Stimulated activated CD8-positive, alpha-beta memory T cell treated with anti-CD3 and anti-CD28 coated beads, Interleukin-7, amount 100 ng/mL, for 24 hours (primary cell): ENCODE data around the gene CALB2.

ENCODE experiments used
- DNase-seq: peaks from one replicate; pipeline ENCODE4 v3.0.0-alpha.2; 2020; ENCODE audit warnings: low read depth

The CALB2 gene

DNA sequence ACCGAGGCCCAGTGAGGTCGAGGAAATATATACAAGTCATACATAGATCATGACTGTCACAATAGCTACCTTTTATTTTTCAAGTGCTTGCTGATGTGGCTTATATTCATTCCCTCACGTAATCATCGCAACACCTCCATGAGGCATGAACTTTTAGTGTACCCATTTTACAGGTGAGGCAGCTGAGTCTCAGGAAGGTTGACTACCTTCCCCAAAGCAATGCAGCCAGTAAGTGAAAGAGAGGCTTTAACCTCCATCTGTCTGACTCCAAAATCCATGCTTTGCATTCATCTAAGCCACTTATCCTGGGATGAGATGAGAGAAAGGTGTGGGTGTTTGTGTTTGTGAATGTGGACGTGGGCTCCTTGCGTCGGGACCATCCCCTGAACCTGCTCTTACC, 30.8 kb downstream of the CALB2 start:
- no peak for DNase-seq

DNA sequence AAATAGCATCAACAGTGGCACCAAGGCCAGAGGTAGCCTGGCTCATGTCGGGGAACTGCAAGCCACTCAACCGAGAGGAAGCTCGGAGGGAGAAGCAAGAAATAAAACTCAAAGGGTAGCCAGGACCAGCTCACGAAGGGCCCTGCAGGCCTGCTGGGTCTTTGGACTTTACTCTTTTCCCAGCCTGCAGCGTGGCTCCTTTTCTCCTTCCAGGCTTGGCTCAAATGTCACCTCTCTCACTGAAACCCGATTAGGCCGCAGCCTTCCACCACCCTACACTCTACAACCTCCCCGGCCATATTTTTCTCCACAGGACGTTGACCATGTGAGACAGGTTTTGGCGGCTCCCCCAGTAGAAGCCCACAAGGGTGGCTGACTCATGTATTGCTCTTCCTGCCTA, 38.1 kb downstream of the CALB2 start:
- DNase-seq: no peak

DNA sequence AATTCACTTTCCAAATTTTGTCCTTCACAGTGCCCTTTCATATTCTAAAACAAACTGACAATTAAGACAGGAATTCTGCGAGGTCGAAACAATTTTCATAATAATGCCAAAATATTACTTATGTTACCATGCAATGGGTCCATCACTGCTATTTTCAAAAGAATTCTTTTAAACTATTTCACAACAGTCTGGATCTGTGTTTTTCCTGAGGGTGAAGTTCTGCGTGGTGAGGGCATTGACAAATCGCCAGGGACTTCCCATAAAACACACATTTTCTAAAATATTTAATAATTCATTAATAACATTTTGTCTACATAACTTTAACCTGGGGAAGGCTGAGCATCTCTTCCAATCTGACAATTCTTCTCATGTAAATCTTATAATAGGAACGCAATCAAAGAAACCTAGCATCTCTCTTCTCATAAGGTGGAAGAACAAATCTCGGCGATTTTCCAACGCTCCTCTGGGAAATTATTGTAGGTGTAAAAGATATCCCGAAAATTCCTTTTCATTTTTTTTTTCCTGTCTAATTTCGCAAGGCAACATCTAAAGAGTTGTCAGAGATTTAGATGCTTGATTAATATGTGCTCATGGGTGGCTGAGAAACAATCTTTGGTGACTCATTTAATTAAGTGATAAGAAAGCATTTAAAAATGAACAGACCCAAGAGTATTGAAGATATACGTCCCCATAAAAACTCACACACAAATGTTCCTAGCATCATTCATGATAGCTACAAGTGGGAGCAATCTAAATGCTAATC, 41.5 kb downstream of the CALB2 start:
- DNase-seq: no peak

DNA sequence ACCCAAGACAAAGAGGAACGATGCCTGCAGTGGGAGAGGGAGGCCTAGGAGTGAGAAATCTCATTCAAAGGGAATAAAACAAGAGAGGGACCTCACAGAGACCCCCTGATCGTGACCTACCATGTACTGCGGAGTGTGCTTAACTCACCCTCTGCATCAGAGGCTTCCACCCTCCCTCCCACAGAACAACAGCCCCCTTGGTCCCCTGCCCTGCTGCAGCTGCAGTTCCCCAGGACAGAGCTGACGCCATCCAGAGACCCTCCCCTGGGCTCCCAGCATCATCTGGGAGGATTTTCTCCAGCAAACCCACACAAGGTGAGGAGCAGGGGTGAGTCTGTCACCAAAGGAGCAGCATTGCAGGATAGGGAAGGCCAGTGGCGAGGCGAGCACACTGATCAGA, 43.5 kb downstream of the CALB2 start:
- no peak for DNase-seq

DNA sequence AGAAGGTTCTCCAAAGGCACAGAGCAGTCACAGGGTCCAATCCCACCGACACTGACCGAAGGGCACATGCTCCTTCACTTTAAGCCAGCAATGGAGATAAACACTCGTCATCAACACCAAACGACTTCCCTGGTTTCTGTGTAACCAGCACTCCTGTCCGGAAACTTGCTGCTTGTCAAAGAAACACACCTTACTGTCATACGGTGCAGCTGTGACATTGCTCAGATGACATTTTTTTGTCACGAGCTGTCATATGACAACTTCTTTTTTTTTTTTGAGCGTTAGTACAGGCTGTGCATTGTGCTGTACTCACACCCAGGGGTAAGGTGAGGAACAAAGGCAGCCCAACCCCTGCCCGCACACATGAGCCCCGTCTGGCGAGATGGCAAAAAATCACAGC, 44.2 kb downstream of the CALB2 start:
- DNase-seq: no peak

DNA sequence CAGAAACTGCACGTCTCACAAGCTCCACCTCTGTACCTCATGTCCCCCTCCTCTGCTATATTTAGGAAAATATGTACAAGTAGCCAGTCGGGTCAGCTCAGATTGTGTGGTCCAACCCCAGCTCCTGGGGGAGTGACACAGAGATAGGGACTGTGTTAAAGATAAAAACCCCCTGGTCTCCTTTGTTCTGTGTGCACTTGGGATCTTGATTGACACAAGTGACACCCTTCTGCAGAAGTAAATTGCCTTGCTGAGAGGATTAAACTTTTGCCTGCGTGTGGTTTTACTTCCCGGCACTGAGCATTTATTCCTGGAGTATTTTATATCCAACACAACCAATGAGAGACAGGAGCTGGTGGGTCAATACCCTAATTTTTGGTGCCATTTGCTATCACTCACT, 45.8 kb downstream of the CALB2 start:
- no peak for DNase-seq

DNA sequence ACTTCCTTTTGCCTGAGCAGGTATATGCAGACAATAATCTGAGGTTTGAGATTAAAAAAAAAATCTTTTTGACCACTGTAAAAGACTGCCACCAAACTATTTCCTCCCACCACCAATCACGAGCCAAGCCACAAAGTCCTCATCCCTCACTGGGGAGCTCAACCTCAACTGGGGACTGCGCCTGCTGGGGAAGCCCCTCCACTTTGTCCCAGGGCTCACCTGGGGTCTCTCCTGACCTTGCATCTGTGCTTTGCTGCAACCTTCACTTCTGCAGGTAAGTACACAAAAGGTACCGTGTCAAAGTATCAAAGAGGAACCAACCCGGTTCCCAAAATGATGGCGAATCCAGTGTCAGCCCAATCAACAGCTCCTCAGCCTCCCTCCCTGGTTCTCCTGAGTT, 47.8 kb downstream of the CALB2 start:
- no peak for DNase-seq

DNA sequence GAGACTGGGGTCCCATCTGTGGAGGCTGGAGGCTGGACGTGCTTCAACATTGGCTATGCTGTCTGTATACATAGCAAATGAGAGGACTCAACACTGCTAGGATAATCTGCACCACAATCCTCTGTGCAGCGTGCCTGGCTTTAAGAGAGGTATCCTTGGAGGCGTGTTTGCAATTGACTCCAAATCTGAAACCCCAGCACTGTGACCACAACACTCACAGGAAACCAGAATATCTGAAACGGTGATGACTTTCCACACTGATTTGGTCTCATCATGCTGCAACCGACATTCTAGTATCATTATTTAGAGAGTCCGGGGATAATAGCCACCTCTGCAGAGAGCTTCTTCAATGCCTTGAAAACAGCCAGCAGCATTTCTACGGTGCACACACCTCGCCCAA, 48.2 kb downstream of the CALB2 start:
- DNase-seq: no peak

DNA sequence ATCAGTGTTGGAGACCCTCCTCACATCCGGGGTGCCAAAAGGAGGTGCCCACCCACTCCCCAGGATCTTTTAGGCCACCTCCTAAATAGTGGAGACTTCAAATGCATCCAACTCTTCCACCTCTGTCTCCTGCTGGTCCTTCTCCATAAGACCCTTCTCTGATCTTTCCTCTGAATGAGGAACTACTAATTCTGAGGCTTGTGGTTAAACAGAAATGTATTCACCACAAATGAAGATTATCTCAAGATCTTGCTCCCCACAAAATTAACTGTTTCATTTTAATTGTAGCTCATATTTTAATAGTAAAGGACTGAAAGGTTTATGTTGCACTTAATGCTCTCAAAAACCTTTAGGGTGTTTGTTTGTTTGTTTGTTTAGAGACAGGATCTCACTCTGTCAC, 49.2 kb downstream of the CALB2 start:
- DNase-seq: no peak

DNA sequence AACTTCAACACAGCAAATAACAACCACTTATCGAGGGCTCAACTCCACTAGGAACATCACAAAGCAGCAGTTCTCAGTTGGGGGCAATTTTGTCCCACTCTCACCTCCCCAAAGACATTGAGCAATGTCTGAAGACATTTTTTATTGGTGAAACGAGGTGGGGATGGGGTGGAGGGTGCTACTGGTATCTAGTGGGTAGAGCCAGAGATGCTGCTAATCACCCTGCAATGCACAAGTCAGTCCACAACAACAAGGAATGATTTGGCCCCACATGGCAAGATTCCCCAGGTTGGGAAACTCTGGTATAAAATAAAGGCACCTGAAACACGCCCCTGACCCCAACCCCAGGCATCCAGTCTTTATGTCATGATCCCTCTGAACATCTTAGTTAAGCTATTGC, 50.0 kb downstream of the CALB2 start:
- no peak for DNase-seq

DNA sequence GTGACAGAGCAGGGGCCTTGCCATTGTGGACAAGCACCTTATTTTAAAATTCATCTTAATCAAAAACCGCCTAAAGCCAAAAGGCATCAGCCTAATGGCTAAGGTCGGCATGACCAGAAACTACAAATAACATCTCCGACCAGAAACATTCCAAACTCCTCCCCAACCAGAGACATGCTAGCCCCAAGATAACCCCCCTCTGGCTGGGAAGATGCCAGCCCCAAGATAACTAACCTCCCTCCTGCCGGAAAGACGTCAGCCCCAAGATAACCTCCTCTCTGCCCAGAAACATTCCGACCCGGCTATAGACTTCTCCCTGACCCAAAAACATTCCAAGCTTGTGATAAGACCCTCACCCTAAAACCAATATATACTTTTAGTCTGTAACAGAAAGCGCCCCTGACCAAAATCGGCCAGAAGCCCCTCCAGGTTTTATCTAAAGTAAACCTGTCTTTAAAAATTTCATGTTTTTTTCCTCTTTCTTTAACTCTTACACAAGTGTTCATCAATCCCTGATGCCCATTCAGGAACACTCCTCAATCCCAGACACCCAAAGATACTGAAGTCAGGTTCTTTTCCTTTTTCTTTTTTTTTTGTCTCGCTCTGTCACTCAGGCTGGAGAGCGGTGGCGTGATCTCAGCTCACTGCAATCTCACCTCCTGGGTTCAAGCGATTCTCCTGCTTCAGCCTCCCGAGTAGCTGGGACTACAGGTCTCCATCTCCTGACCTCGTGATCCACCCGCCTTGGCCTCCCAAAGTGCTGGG, 50.7 kb downstream of the CALB2 start:
- no peak for DNase-seq

DNA sequence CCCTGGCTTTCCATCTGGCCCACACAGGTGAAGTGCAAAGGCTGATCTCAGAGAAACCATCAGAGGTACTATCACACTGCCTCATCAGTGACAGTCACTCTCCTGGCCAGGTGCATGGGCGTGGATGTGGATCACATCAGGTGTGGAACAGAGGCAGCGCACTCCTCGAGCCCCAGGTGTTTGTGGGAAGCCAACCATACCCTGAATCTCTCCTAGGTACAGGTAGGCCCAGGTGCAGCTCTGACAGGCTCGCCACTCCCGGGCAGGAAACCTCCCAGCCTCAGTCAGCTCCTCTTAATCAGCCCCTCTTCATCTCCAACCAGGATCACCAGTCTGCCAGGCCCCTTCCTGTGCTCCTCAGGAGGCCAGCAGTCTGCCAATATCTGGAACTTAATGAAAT, 51.6 kb downstream of the CALB2 start:
- DNase-seq: no peak

DNA sequence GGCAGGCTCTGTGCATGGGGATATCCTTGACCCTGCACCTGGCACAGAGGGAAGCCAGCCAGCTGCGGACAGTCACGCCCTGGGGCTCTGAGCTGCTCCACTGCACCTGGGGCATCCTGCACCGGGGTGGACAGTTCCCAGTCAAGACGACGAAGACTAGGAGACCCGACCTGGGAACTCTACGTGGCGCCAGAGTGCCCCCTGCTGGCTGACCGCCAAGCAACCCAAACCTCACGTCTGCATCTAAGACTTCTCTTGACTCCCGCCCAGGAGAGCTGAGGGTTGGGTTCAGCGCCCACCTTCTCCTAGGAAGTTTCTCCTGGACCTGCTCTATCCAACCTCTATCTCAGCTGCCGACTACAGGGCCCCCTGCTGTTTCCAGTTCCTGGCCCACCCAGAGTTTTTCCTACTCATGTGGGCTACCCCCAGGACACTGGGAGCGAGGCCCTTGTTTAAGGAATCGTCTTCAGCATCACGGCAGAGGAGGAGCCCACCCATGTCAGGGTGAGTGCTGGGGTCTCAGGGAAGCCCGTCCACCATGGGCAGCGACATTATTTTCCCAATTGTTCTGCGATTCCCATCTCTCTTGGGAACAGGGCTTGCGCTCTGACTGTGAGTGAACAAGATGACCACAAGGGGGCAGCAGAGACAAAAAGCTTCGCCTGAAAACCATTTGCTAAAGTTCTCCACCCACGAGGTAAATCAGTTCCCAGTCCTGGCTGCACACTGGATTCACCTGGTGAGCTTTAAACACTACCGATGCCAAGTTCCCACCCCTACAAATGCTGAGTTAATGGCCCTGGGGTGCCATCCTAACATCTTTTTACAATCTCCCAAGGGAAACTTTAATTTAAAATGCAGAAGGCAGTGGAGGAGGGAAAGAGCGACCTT, 54.0 kb downstream of the CALB2 start:
- peak; percentile 37 for DNase-seq

DNA sequence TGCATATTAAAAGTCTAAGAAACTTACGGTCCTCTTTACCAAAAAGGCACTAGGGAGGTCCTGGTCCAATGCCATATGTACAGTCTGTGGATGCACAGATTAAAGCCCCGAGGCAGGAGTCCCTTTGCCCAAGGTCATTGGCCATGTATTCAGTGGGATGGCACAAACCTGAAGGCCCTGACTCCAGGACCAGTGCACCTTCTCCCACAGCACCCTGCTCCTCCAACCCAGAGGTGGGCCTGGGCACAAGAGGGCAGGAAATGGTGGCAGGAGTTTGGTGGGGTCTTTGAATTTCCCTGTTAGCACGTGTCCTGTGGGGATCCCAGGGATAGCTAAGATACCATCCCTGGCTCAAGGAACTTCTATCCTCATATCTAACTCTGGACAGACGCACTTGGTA, 54.8 kb downstream of the CALB2 start:
- no peak for DNase-seq

DNA sequence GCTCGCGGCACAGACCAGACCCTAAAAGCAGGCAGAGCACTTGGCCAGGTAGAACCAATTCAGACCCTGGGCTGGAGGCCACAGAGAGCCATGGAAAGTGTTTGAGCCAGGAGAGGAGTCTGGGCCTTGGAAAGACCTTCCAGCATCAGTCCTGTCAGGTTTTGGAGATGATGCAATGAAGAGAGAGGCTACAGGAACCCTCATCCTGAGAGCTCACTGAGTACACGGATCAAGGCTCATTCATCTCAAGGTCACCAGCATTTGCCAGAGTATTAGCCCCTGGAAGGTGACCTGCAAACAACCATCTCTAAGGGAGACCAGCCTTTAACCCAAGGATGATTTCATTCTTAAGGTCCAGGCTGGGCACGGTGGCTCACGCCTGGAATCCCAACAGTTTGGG, 55.5 kb downstream of the CALB2 start:
- no peak for DNase-seq

DNA sequence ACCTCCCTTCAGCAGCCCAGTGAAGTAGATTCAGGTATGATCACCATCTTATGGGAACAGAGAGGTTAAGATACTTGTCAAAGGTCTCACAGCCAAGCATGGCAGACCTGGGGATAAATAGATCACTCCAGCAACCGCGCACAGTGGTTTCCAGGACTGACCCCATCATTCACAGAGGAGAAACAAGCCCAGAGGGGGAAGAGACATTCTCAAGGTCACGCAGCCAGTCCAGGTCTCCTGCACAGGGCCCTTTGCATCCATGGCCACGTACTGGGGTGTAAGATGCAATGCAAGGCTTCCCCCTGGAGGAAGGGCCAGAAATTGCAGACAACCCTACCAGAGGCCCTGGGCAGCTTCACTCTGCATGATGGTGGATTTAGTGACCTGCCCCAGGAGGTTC, 63.4 kb downstream of the CALB2 start:
- no peak for DNase-seq

DNA sequence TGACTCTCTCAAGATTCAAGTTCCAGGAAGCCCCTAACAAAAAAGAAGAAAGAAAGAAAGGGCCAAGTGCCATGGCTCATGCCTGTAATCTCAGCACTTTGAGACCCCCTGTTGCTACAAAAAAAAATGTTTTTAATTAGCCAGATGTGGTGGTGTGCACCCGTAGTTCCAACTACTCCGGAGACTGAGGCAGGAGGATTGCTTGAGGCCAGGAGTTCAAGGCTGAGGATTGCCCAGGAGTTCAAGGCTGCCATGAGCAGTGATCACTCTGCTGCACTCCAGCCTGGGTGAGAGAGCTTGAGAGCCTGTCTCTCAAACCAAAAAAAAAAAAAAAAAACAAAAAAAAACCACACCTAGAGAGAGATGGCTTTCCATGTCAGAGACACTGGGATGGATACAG, 64.5 kb downstream of the CALB2 start:
- DNase-seq: no peak

DNA sequence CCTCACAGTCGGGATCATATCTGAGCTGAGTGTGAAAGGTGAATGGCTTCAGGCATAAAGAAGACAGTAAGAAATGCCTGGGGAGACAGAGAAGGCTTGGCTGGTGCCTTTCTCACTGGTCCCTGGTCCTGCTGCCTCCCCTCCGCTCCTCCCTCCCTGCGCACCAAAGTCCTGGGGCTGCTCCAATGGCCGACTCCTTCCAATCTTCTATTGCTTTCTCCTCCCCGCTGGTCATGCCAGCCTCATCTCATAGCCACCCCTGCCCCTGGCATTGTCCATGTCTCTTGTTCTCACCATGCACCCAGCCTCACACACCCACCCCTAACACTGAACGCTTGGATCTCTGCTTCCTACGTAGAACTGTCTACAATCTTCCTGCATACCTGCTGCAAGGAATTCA, 65.3 kb downstream of the CALB2 start:
- DNase-seq: no peak

DNA sequence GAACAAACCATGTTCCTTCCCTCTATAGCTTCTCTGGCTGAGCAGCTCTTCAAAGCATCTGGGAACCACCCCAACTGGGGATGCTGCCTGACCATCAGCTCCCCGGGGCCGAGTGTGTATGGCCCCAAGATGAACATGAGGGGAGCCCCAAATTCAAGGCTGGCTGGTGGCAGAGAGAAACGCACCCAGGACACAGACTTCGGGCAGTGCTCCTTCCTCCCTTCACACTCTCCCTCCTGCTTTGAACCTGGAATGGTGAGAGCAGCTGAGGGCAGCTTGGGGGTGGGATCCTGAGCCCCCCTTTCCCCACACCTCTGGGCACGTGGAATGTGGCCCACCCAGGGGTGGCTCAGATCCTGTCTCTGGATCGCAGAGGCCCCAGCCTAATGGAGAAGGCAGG, 66.1 kb downstream of the CALB2 start:
- DNase-seq: no peak

DNA sequence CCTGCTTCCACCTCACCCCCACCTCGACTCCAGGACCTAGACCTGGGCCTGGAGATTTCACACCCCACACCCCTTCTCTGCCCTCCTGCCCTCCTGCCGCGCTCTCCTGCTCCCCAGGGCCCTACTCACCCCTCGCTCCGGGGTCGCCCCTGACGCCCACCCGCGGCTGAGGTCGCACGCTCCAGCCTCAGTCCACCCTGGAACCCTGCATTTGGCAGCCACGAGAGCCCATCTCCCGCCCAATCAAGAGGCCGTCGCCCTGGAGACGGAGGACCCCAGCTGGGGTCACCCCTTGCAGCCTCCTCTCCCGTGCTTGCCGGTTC, 67.2 kb downstream of the CALB2 start:
- DNase-seq: no peak

DNA sequence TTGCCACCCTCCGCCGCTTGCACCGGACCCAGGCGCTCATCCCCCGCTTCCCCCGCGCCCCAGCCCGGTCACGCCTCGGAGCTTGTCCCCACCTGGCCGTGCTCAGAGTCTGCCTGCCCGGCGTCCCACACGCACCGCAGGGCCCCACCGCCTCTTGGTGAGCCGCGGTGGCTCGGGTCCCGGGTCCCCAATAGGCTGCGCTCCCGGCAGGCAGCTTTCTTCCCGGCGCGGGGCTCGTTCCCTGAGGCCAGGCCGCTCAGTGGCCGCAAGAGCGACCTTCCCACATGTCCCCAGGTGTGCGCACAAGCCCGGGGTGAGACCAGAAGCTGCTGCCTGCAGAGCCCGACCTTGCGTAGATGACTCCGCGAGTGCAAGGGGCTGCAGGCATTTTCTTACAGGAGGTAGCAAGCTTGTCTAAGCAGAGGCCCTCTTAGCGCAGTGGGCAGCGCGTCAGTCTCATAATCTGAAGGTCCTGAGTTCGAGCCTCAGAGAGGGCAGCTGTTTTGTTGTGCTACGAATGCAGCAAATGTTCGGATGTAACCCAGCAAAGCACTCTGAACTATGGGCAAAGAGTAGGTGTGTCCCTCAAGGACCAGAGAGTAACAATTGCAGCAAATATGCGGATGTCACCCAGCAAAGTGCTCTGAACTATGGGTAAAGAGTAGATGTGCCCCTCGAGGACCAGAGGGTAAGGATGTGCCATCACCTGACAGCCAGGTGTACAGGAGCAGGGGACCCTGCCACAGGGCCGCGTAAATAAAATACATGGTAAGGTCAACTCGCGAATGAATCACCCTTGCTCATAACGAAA, 67.8 kb downstream of the CALB2 start:
- peak; percentile 17 for DNase-seq
